H1 (cell line): ENCODE measurements around the gene SGO2. TPM values are rescaled to one million over a fixed set of nuclear protein-coding genes. Genes with fewer than 3 reads are reported as not detected.

ENCODE experiments used
- ATF2 ChIP-seq: IDR thresholded peaks from 2 replicates; pipeline ENCODE4 v1.6.1; 2012; ENCODE audit warnings: low read length, inconsistent platforms
- CBX5 ChIP-seq: fragments of 300-800, 300-1000 bp; sonication (generic); IDR thresholded peaks from 2 replicates; pipeline ENCODE4 v1.7.1; 2016; ENCODE audit warnings: antibody characterized with exemption, low read length, low read depth
- EZH2 ChIP-seq: fragments of 200-600 bp; sonication (generic); IDR thresholded peaks from 2 replicates; pipeline ENCODE4 v1.7.1; 2012; ENCODE audit warnings: low read depth, mild to moderate bottlenecking, moderate library complexity, low read length, inconsistent platforms; ENCODE audit not compliant: severe bottlenecking
- RAD21 ChIP-seq, 2 experiments: IDR thresholded peaks in 1 of 2; conservative IDR thresholded peaks in 1 of 2; 2 replicates each; pipeline ENCODE4 v1.6.1; 2011; ENCODE audit warnings: low read depth in 2 of 2, low read length in 2 of 2, improper control_type of control experiment in 1 of 2, inconsistent platforms in 1 of 2, mild to moderate bottlenecking in 1 of 2, moderate library complexity in 1 of 2
- SIX5 ChIP-seq: IDR thresholded peaks from 2 replicates; pipeline ENCODE4 v1.6.1; 2011; ENCODE audit warnings: mild to moderate bottlenecking, low read depth, low read length
- polyA plus RNA-seq, 7 experiments: library from polyadenylated mRNA; depleted of rRNA in 3 of 7; stranded (reverse) in 5 of 7; unstranded in 2 of 7; fragments of >200 nt in 5 of 7; fragments of 200-250 nt in 2 of 7; gene quantifications; 1 replicate in 5 of 7; 2 replicates in 1 of 7; 4 replicates in 1 of 7; pipeline versions ENCODE4 v1.2.1 to v1.2.3, GENCODE V29; 2011 to 2013; ENCODE audit warnings: missing spikeins in 2 of 7, mixed read lengths in 2 of 7
- total RNA-seq: library from RNA; stranded (reverse); fragmentation: NEBNext Ultra II Directional; extraction: Animal tissue kit (Norgen Biotek cat#: 25700); gene quantifications from 2 replicates; pipeline ENCODE4 v1.2.1, GENCODE V29; 2021

Gene SGO2
- total and polyA plus RNA-seq, 2 of the 8 experiments (the other 6 are each of a cell fraction or from before 2014, with no cell fraction given), result 2.4 to 33.2 TPM

- TF ChIP-seq ATF2, result no peak
- no peak for TF ChIP-seq CBX5
- TF ChIP-seq EZH2, result no peak
- TF ChIP-seq RAD21 (IDR thresholded peaks at IDR 0.05 in 1 of 2, conservative IDR thresholded peaks at IDR 0.05 in 1 of 2; ENCODE audit: low read depth in 2 of 2, low read length in 2 of 2), result no peak
- TF ChIP-seq SIX5, result no peak
Measured at GRCh38 chr2:200608341-200609027, 82.5 kb downstream of the SGO2 start (continued).
